ENCODE measurements around the gene CHCHD2. TPM values are rescaled to one million over a fixed set of nuclear protein-coding genes. Genes with fewer than 3 reads are reported as not detected.
"Not testable (repeated sequence)": the region's sequence is repeated elsewhere in the genome, so short reads cannot be mapped to it uniquely, and the experiment has no call there.

Gene CHCHD2
- total RNA-seq, 2 experiments from 2014 or later: 517 to 522 TPM

DNA sequence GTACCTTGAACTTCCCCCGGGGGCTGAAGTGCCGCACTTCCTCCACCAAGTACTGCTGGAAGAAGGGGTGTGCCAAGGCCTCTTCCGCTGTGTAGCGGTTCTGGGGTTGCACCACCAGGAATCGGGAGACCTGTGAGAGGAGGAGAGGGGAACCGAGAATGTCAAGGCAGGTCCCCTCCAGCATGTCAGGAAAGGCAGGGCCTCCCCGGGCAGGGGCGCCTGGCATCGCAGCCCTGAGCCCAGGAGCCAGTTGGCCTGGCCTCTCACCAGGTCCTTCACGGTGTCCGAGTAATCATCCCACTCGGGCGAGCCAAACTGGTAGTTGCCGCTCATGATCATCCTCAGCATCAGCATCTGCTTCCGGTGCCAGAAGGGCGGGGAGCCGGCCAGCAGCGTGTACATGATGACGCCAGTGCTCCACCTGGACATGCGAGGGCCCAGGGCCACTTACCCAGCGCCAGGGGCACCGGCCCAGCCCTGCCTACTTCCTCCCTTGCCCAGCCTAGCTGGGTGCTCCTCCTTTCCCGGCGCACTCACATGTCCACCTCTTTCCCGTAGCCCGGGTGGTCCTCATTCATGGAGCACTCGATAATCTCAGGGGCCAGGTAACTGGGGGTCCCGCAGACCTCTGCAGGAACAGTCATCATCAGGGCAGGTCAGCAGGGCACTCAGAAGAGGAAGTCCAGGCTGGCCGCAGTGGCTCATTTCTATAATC is 24.5 kb downstream of the CHCHD2 start:
- Histone ChIP-seq H3K4me1 (ENCODE audit: insufficient read depth, low read length, poor library complexity, severe bottlenecking) (no peaks in the 10 kb centered on the region), H4K20me1 (ENCODE audit: insufficient read depth, low read length) (no peaks in the 10 kb centered on the region), H3K9me2 (ENCODE audit: insufficient read depth, low read length) (no peaks in the 10 kb centered on the region), H3K36me3 (ENCODE audit: insufficient read depth, low read length) (peaks cover 20% of the 10 kb centered on the region), H3K4me2 (ENCODE audit: low read length) (no peak overlapping the region), H3K79me2 (ENCODE audit: insufficient read depth, low read depth, low read length) (no peaks in the 10 kb centered on the region), H3K4me3 (ENCODE audit: low read depth, low read length, poor library complexity, severe bottlenecking) (no peak overlapping the region), H3K27ac (ENCODE audit: low read depth, low read length, poor library complexity, severe bottlenecking) (no peak overlapping the region), H2AFZ (ENCODE audit: low read length) (no peak overlapping the region), H3K9me3 (ENCODE audit: low read length) (no peaks in the 10 kb centered on the region)
- intact Hi-C loops (cut with micrococcal nuclease; ENCODE audit: unreplicated experiment): no loop called here
- ChIA-PET POLR2A (interaction anchor here (0.6 kb wide), 1 partner anchor 57 kb away, joined by 4 read pairs; no protein-coding TSS in a partner anchor), CTCF (ENCODE audit: unreplicated experiment) (no interaction called here)
- BruUV-seq (replicated peaks): no TSS peak
- no peak for TF ChIP-seq EZH2phosphoT487 (IDR thresholded peaks at IDR 0.05; ENCODE audit: borderline replicate concordance, low read depth, low read length)
- TF ChIP-seq, protein P1, sequence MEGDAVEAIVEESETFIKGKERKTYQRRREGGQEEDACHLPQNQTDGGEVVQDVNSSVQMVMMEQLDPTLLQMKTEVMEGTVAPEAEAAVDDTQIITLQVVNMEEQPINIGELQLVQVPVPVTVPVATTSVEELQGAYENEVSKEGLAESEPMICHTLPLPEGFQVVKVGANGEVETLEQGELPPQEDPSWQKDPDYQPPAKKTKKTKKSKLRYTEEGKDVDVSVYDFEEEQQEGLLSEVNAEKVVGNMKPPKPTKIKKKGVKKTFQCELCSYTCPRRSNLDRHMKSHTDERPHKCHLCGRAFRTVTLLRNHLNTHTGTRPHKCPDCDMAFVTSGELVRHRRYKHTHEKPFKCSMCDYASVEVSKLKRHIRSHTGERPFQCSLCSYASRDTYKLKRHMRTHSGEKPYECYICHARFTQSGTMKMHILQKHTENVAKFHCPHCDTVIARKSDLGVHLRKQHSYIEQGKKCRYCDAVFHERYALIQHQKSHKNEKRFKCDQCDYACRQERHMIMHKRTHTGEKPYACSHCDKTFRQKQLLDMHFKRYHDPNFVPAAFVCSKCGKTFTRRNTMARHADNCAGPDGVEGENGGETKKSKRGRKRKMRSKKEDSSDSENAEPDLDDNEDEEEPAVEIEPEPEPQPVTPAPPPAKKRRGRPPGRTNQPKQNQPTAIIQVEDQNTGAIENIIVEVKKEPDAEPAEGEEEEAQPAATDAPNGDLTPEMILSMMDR (conservative IDR thresholded peaks at IDR 0.05; ENCODE audit: low read length): no peak
- no peak for DNase-seq (ENCODE audit: low spot score)

DNA sequence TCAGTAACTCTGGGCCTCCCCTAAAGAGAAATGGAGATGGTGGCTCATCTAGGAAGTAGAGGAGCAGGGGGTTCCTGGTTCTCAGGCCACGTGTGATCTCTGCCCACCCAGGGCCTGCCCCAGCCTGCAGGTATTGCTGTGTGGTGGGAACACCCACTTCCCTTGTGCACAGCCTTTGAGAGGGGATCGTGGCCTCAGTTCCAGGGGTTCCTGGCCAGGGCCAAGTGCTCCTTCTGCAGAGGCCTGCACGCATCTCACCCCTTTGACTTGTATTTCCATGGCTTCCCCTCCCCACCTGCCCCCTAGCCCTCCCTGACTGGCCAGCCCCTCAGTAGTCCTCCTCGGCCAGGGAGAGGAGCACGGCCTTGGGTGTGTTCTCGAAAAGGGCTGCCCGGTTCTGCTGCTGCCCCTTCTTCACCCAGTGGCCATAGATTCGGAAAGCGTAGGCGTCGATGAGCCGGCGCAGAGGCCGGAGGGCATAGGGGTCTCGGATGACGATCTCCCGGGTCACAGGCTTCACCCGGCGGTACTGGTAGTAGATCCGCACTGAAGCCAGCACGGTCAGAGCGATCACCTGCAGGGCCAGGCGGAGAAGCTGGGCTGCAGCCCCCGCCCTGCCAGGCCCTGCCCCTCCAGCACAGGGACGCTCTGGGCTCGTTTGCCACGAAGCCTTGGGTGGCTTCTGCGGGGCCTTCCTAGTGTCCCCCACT is 25.4 kb downstream of the CHCHD2 start:
- H3K27ac ChIP-seq (ENCODE audit: low read depth, low read length, poor library complexity, severe bottlenecking); BruUV-seq (replicated peaks); CTCF ChIA-PET (ENCODE audit: unreplicated experiment); H3K4me1 ChIP-seq (ENCODE audit: insufficient read depth, low read length, poor library complexity, severe bottlenecking); H3K9me2 ChIP-seq (ENCODE audit: insufficient read depth, low read length); H3K9me3 ChIP-seq (ENCODE audit: low read length); H4K20me1 ChIP-seq (ENCODE audit: insufficient read depth, low read length); H2AFZ ChIP-seq (ENCODE audit: low read length); DNase-seq (ENCODE audit: low spot score); H3K4me2 ChIP-seq (ENCODE audit: low read length); intact Hi-C loops (cut with micrococcal nuclease; ENCODE audit: unreplicated experiment); H3K79me2 ChIP-seq (ENCODE audit: insufficient read depth, low read depth, low read length); H3K4me3 ChIP-seq (ENCODE audit: low read depth, low read length, poor library complexity, severe bottlenecking); POLR2A ChIA-PET: not testable (repeated sequence)
- peaks cover 23% of the 10 kb centered on the region for H3K36me3 ChIP-seq (ENCODE audit: insufficient read depth, low read length)

DNA sequence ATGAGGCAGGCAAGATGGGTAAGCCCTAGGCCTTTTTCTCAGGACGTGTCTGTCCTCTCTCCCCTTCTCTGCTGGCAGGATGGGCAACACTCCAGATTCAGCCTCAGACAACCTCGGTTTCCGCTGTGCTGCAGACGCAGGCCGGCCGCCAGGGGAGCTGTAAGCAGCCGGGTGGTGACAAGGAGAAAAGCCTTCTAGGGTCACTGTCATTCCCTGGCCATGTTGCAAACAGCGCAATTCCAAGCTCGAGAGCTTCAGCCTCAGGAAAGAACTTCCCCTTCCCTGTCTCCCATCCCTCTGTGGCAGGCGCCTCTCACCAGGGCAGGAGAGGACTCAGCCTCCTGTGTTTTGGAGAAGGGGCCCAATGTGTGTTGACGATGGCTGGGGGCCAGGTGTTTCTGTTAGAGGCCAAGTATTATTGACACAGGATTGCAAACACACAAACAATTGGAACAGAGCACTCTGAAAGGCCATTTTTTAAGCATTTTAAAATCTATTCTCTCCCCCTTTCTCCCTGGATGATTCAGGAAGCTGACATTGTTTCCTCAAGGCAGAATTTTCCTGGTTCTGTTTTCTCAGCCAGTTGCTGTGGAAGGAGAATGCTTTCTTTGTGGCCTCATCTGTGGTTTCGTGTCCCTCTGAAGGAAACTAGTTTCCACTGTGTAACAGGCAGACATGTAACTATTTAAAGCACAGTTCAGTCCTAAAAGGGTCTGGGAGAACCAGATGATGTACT is 26.7 kb downstream of the CHCHD2 start:
- CTCF ChIA-PET (ENCODE audit: unreplicated experiment): no interaction called here

More for the DNA sequence above, 26.7 kb downstream of the CHCHD2 start:
- Histone ChIP-seq H3K4me3 (ENCODE audit: low read depth, low read length, poor library complexity, severe bottlenecking) (no peak overlapping the region), H4K20me1 (ENCODE audit: insufficient read depth, low read length) (no peaks in the 10 kb centered on the region), H3K4me2 (ENCODE audit: low read length) (no peak overlapping the region), H3K9me3 (ENCODE audit: low read length) (no peaks in the 10 kb centered on the region), H3K79me2 (ENCODE audit: insufficient read depth, low read depth, low read length) (no peaks in the 10 kb centered on the region), H2AFZ (ENCODE audit: low read length) (no peak overlapping the region), H3K9me2 (ENCODE audit: insufficient read depth, low read length) (no peaks in the 10 kb centered on the region), H3K27ac (ENCODE audit: low read depth, low read length, poor library complexity, severe bottlenecking) (no peak overlapping the region), H3K36me3 (ENCODE audit: insufficient read depth, low read length) (peaks cover 23% of the 10 kb centered on the region), H3K4me1 (ENCODE audit: insufficient read depth, low read length, poor library complexity, severe bottlenecking) (no peaks in the 10 kb centered on the region)
- POLR2A ChIA-PET: no interaction called here
- BruUV-seq (replicated peaks): TSS peak; percentile 79
- TF ChIP-seq EZH2phosphoT487 (IDR thresholded peaks at IDR 0.05; ENCODE audit: borderline replicate concordance, low read depth, low read length): no peak
- TF ChIP-seq, protein P1 (conservative IDR thresholded peaks at IDR 0.05; ENCODE audit: low read length): no peak
- intact Hi-C loops (cut with micrococcal nuclease; ENCODE audit: unreplicated experiment): no loop called here
- DNase-seq (ENCODE audit: low spot score): no peak
